ENCODE results near the gene TPO. TPM values are rescaled to one million over a fixed set of nuclear protein-coding genes. Genes with fewer than 3 reads are reported as not detected.
A peak's percentile ranks its signal among the peaks of the same experiment; 100 is the strongest.

Gene TPO
- total RNA-seq, 2 donors from 2014 or later = not detected

GRCh38 chr2:1588051-1588977, 175.1 kb downstream of the TPO start:
- no peak overlapping the region for H3K27ac Mint-ChIP-seq
- H3K9me3 Mint-ChIP-seq = no peaks in the 10 kb centered on the region
- Histone ChIP-seq H3K27ac (ENCODE audit: low read depth, low read length) (no peak overlapping the region), H3K4me3 (ENCODE audit: low read length) (no peak overlapping the region), H3K36me3 (ENCODE audit: control insufficient read depth, insufficient read depth, low read length) (no peaks in the 10 kb centered on the region), H3K4me1 (ENCODE audit: control insufficient read depth, insufficient read depth, low read length) (peaks cover 7% of the 10 kb centered on the region), H3K9ac (ENCODE audit: extremely low read depth, low read length, poor library complexity, severe bottlenecking) (no peak overlapping the region), H3K9me3 (ENCODE audit: control insufficient read depth, low read length) (no peaks in the 10 kb centered on the region), H3K27me3 (ENCODE audit: control insufficient read depth, insufficient read depth, low read length, poor library complexity, severe bottlenecking) (no peaks in the 10 kb centered on the region)
- WGBS, 2 experiments (ENCODE audit: insufficient coverage in 1 of 2, insufficient read length in 1 of 2) = 91 to 93% methylated on average over 9 to 27 of the region's 27 CpGs
- peaks cover 25% of the 10 kb centered on the region for H3K27me3 Mint-ChIP-seq (ENCODE audit: insufficient read depth)
- no peak for TF ChIP-seq CTCF (conservative IDR thresholded peaks at IDR 0.05)
- peaks cover 6% of the 10 kb centered on the region for H3K4me1 Mint-ChIP-seq
- no peaks in the 10 kb centered on the region for H3K36me3 Mint-ChIP-seq (ENCODE audit: low read depth)
- peak; percentile 52 for DNase-seq
- no peak overlapping the region for H3K4me3 Mint-ChIP-seq

- no peak overlapping the region for H3K4me3 Mint-ChIP-seq
- H3K9me3 Mint-ChIP-seq = no peaks in the 10 kb centered on the region
- Histone ChIP-seq H3K27me3 (ENCODE audit: control insufficient read depth, insufficient read depth, low read length, poor library complexity, severe bottlenecking) (no peaks in the 10 kb centered on the region), H3K9ac (ENCODE audit: extremely low read depth, low read length, poor library complexity, severe bottlenecking) (no peak overlapping the region), H3K9me3 (ENCODE audit: control insufficient read depth, low read length) (no peaks in the 10 kb centered on the region), H3K27ac (ENCODE audit: low read depth, low read length) (no peak overlapping the region), H3K36me3 (ENCODE audit: control insufficient read depth, insufficient read depth, low read length) (no peaks in the 10 kb centered on the region), H3K4me1 (ENCODE audit: control insufficient read depth, insufficient read depth, low read length) (peaks cover 2% of the 10 kb centered on the region), H3K4me3 (ENCODE audit: low read length) (no peak overlapping the region)
- peaks cover 24% of the 10 kb centered on the region for H3K27me3 Mint-ChIP-seq (ENCODE audit: insufficient read depth)
- peak overlapping the region; percentile 21 for H3K27ac Mint-ChIP-seq
- peak; percentile 80 for DNase-seq
- H3K36me3 Mint-ChIP-seq (ENCODE audit: low read depth) = no peaks in the 10 kb centered on the region
- WGBS, 2 experiments (ENCODE audit: insufficient coverage in 1 of 2, insufficient read length in 1 of 2) = 82 to 85% methylated on average over 6 to 15 of the region's 15 CpGs
- no peaks in the 10 kb centered on the region for H3K4me1 Mint-ChIP-seq
- TF ChIP-seq CTCF (conservative IDR thresholded peaks at IDR 0.05) = peak; percentile 69
These were observed 175.8 kb downstream of the TPO start for GRCh38 chr2:1588978-1589621.

- Histone ChIP-seq H3K4me1 (ENCODE audit: control insufficient read depth, insufficient read depth, low read length) (no peaks in the 10 kb centered on the region), H3K36me3 (ENCODE audit: control insufficient read depth, insufficient read depth, low read length) (no peaks in the 10 kb centered on the region), H3K27ac (ENCODE audit: low read depth, low read length) (no peak overlapping the region), H3K4me3 (ENCODE audit: low read length) (no peak overlapping the region), H3K9me3 (ENCODE audit: control insufficient read depth, low read length) (no peaks in the 10 kb centered on the region), H3K27me3 (ENCODE audit: control insufficient read depth, insufficient read depth, low read length, poor library complexity, severe bottlenecking) (no peaks in the 10 kb centered on the region), H3K9ac (ENCODE audit: extremely low read depth, low read length, poor library complexity, severe bottlenecking) (no peak overlapping the region)
- no peak overlapping the region for H3K4me3 Mint-ChIP-seq
- no peak overlapping the region for H3K27ac Mint-ChIP-seq
- H3K36me3 Mint-ChIP-seq (ENCODE audit: low read depth) = no peaks in the 10 kb centered on the region
- TF ChIP-seq CTCF (conservative IDR thresholded peaks at IDR 0.05) = peak; percentile 34
- H3K27me3 Mint-ChIP-seq (ENCODE audit: insufficient read depth) = peaks cover 12% of the 10 kb centered on the region
- WGBS, 2 experiments (ENCODE audit: insufficient coverage in 1 of 2, insufficient read length in 1 of 2) = 72 to 81% methylated on average over 15 to 18 of the region's 18 CpGs
- no peaks in the 10 kb centered on the region for H3K4me1 Mint-ChIP-seq
- H3K9me3 Mint-ChIP-seq = no peaks in the 10 kb centered on the region
- DNase-seq = peak; percentile 79
These were observed 177.6 kb downstream of the TPO start for GRCh38 chr2:1590596-1591460.
